Osteocyte (in vitro differentiated cells): ENCODE results near the gene RIT1. TPM values are rescaled to one million over a fixed set of nuclear protein-coding genes. Genes with fewer than 3 reads are reported as not detected.

Experiments used
- DNase-seq: peaks from one replicate; pipeline ENCODE4 v3.0.0; 2021; ENCODE audit warnings: mixed read lengths; ENCODE audit not compliant: unreplicated experiment; ENCODE audit errors: extremely low spot score
- H3K27ac Mint-ChIP-seq: one replicate; pipeline ENCODE4 v1.8.0; 2021; ENCODE audit warnings: mild to moderate bottlenecking, mixed read lengths; ENCODE audit not compliant: unreplicated experiment
- H3K27me3 Mint-ChIP-seq: one replicate; pipeline ENCODE4 v1.8.0; 2021; ENCODE audit warnings: mixed read lengths; ENCODE audit not compliant: unreplicated experiment
- H3K36me3 Mint-ChIP-seq: one replicate; pipeline ENCODE4 v1.8.0; 2021; ENCODE audit warnings: mixed read lengths; ENCODE audit not compliant: unreplicated experiment
- H3K4me1 Mint-ChIP-seq: one replicate; pipeline ENCODE4 v1.8.0; 2021; ENCODE audit warnings: mixed read lengths; ENCODE audit not compliant: unreplicated experiment
- H3K4me3 Mint-ChIP-seq: one replicate; pipeline ENCODE4 v1.8.0; 2021; ENCODE audit warnings: mild to moderate bottlenecking, moderate library complexity, mixed read lengths; ENCODE audit not compliant: unreplicated experiment
- H3K9me3 Mint-ChIP-seq: one replicate; pipeline ENCODE4 v1.8.0; 2021; ENCODE audit warnings: mixed read lengths; ENCODE audit not compliant: unreplicated experiment
- total RNA-seq: library from RNA; stranded (reverse); gene quantifications from 2 replicates; pipeline ENCODE4 v1.2.1, GENCODE V29; 2021
- TF ChIP-seq, protein P1 (sequence below): fragments of 200-600 bp; sonication (generic); IDR thresholded peaks from 2 replicates; pipeline ENCODE4 v1.5.0; 2021; ENCODE audit warnings: antibody characterized with exemption, mild to moderate bottlenecking, moderate library complexity

RIT1 gene
- total RNA-seq, 1 donor from 2014 or later: 45.6 TPM

DNA sequence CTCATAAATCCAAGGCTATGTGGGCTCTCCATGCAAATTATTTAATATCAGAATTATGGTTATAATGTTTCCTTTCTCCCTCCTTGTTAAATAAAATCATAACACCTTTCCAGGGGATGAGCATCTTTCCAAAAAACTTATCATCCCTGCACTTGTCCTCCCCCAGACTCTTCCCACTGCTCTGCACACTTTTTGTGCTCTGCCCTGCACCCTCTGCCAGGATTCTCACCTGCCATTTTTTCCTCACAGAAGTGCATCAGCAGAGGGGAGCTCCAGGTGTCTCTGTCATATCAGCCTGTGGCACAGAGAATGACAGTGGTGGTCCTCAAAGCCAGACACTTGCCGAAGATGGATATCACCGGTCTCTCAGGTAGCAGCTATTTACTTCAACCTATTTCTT lies 30.9 kb downstream of the RIT1 start:
- TF ChIP-seq, protein P1, sequence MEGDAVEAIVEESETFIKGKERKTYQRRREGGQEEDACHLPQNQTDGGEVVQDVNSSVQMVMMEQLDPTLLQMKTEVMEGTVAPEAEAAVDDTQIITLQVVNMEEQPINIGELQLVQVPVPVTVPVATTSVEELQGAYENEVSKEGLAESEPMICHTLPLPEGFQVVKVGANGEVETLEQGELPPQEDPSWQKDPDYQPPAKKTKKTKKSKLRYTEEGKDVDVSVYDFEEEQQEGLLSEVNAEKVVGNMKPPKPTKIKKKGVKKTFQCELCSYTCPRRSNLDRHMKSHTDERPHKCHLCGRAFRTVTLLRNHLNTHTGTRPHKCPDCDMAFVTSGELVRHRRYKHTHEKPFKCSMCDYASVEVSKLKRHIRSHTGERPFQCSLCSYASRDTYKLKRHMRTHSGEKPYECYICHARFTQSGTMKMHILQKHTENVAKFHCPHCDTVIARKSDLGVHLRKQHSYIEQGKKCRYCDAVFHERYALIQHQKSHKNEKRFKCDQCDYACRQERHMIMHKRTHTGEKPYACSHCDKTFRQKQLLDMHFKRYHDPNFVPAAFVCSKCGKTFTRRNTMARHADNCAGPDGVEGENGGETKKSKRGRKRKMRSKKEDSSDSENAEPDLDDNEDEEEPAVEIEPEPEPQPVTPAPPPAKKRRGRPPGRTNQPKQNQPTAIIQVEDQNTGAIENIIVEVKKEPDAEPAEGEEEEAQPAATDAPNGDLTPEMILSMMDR: no peak
- peaks cover 6% of the 10 kb centered on the region for H3K36me3 Mint-ChIP-seq
- H3K4me1 Mint-ChIP-seq: peaks cover 7% of the 10 kb centered on the region
- no peak for DNase-seq
- H3K27me3 Mint-ChIP-seq: no peaks in the 10 kb centered on the region
- no peak overlapping the region for H3K4me3 Mint-ChIP-seq
- H3K9me3 Mint-ChIP-seq: no peaks in the 10 kb centered on the region
- no peak overlapping the region for H3K27ac Mint-ChIP-seq

DNA sequence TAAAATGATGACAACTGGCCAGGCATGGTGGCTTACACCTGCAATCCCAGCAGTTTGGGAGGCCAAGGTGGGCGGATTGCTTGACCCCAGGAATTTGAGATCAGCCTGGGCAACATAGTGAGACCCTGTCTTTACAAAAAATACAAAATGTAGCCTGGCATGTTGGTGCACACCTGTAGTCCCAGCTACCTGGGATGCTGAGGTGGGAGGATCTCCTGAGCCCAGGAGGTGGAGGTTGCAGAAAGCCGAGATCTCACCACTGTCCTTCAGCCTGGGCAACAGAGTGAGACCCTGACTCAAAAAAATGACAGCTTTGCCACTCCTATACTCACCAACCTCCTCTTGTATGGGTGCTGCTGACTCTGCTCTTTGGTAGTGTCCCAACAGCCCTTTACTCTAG lies 33.2 kb downstream of the RIT1 start:
- TF ChIP-seq, protein P1: no peak
- no peak for DNase-seq
- Mint-ChIP-seq H3K9me3 (no peaks in the 10 kb centered on the region), H3K4me1 (no peaks in the 10 kb centered on the region), H3K27me3 (no peaks in the 10 kb centered on the region), H3K27ac (no peak overlapping the region), H3K36me3 (peaks cover 6% of the 10 kb centered on the region), H3K4me3 (no peak overlapping the region)

DNA sequence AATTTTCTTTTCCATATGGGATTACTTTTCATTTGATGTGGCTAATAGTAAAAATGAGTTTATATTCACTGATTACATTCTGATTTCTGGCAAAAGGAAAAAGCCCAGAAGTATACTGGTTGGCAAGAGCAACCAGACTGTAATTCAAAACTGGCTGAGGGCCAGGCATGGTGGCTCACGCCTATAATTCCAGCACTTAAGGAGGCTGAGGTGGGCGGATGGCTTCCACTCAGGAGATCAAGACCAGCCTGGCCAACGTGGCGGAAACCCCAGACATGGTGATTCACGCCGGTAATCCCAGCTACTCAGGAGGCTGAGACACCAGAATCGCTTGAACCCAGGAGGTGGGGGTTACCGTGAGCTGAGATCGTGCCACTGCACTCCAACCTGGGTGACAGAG lies 37.3 kb downstream of the RIT1 start:
- TF ChIP-seq, protein P1: no peak
- H3K4me1 Mint-ChIP-seq: peaks cover 5% of the 10 kb centered on the region
- no peaks in the 10 kb centered on the region for H3K36me3 Mint-ChIP-seq
- DNase-seq: no peak
- H3K9me3 Mint-ChIP-seq: no peaks in the 10 kb centered on the region
- no peaks in the 10 kb centered on the region for H3K27me3 Mint-ChIP-seq
- no peak overlapping the region for H3K4me3 Mint-ChIP-seq
- H3K27ac Mint-ChIP-seq: no peak overlapping the region

DNA sequence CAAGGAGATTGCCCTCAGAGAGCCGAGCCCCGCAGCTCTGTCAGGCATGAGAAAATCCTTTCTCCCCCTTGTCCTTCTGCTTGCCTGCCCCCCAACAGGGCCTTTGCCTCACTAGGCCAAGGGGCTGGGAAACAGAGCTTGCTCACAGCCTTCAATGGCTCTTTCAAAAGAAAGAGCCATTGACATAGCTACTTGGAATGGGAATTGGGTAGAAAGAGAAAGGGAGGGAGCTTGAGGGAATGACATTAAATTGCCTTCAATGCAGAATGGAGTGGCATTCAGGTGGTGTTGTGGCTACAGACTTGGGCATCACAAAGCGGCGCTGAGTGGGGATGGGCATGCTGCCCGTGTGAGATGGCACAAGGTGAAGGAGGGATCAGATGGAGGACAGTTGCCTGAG lies 38.6 kb downstream of the RIT1 start:
- no peak for DNase-seq
- TF ChIP-seq, protein P1: no peak
- no peaks in the 10 kb centered on the region for H3K9me3 Mint-ChIP-seq
- H3K4me1 Mint-ChIP-seq: peaks cover 5% of the 10 kb centered on the region
- no peaks in the 10 kb centered on the region for H3K36me3 Mint-ChIP-seq
- no peak overlapping the region for H3K4me3 Mint-ChIP-seq
- H3K27ac Mint-ChIP-seq: no peak overlapping the region
- H3K27me3 Mint-ChIP-seq: no peaks in the 10 kb centered on the region

DNA sequence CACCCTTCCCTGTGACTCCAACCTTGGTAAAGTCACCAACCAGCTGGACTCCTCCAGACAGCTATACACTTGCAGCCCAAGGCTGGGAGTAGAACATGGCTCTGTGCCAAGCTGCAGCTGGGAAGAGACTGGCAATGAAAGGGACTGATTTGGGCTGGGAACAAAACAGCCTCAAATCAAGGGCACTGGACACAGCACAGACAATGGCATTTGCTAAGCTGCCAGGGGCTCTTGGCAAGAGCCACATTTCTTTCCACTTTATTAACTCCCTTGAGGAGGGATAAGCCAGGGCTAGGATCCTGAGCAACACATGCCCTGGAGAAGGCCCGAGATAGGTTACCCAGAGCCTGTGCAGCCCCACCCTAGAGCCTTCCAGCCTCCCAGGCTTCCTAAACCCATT lies 39.8 kb downstream of the RIT1 start:
- TF ChIP-seq, protein P1: no peak
- no peak overlapping the region for H3K27ac Mint-ChIP-seq
- H3K36me3 Mint-ChIP-seq: no peaks in the 10 kb centered on the region
- no peaks in the 10 kb centered on the region for H3K27me3 Mint-ChIP-seq
- DNase-seq: no peak
- no peak overlapping the region for H3K4me3 Mint-ChIP-seq
- H3K9me3 Mint-ChIP-seq: no peaks in the 10 kb centered on the region
- peaks cover 5% of the 10 kb centered on the region for H3K4me1 Mint-ChIP-seq
